GM12878 (cell line): ENCODE results near the gene YWHAG. TPM values are rescaled to one million over a fixed set of nuclear protein-coding genes. Genes with fewer than 3 reads are reported as not detected.
A peak's percentile ranks its signal among the peaks of the same experiment; 100 is the strongest.

Experiments used
- ATAC-seq: fragments of 200-7000 bp; cut with Tn5 transposase; 3 replicates; pipeline ENCODE4 v1.9.1; 2020; ENCODE audit warnings: mild to moderate bottlenecking, moderate library complexity
- BruUV-seq: library from RNA; stranded (reverse); fragments of 400-500 nt; replicated peaks from 2 replicates; lab custom pipeline; 2021; lab: Mats Ljungman, UMichigan
- CTCF ChIA-PET: fragments of 300-600 bp; sonication (Branson Sonifier 250); formaldehyde crosslinking; extraction: SDS; loops from one replicate; lab custom pipeline; 2021; ENCODE audit warnings: inconsistent platforms; lab: Yijun Ruan, JAX
- POLR2A ChIA-PET: fragments of 350-600 bp; formaldehyde crosslinking; extraction: SDS; loops from one replicate; lab custom pipeline; 2021; ENCODE audit warnings: inconsistent platforms; lab: Charles Lee
- RAD21 ChIA-PET: fragments of 300-600 bp; sonication (Branson Sonifier 250); formaldehyde crosslinking; loops from one replicate; lab custom pipeline; 2023; ENCODE audit warnings: antibody characterized with exemption; ENCODE audit not compliant: unreplicated experiment; lab: Charles Lee
- SMC1A ChIA-PET: fragments of 300-600 bp; sonication (Branson Sonifier 250); formaldehyde crosslinking; loops from one replicate; lab custom pipeline; 2023; ENCODE audit not compliant: unreplicated experiment, uncharacterized antibody; lab: Charles Lee
- DNase-seq: peaks from one replicate; pipeline ENCODE4 v3.0.0-alpha.2; 2011; ENCODE audit warnings: low read depth, low spot score
- FAIRE-seq: peaks from 3 replicates; lab custom pipeline; 2011; peaks lifted over from hg19 to GRCh38; lab: Jason Lieb, UNC
- H2AFZ ChIP-seq: 2 replicates; pipeline ENCODE4 v1.6.0; 2011; ENCODE audit warnings: low read depth, low read length, control low read depth; ENCODE audit not compliant: control insufficient read depth
- H3K27ac ChIP-seq: 2 replicates; pipeline ENCODE4 v1.5.1; 2011; ENCODE audit warnings: control low read depth; ENCODE audit not compliant: control insufficient read depth, insufficient read depth
- H3K27me3 ChIP-seq, 2 experiments: replicated peaks in 1 of 2; 2 replicates each; pipeline versions ENCODE4 v1.6.0 to v1.6.1; 2011; ENCODE audit warnings: low read length in 1 of 2; ENCODE audit not compliant: control insufficient read depth in 2 of 2, insufficient read depth in 2 of 2
- H3K36me3 ChIP-seq, 2 experiments: 2 replicates each; pipeline ENCODE4 v1.5.1; 2011; ENCODE audit warnings: low read length in 1 of 2; ENCODE audit not compliant: control insufficient read depth in 2 of 2, insufficient read depth in 2 of 2
- H3K4me1 ChIP-seq: 2 replicates; pipeline ENCODE4 v1.6.1; 2011; ENCODE audit warnings: mild to moderate bottlenecking, low read length, moderate library complexity, mixed read lengths; ENCODE audit not compliant: control insufficient read depth, insufficient read depth
- H3K4me2 ChIP-seq: 2 replicates; pipeline ENCODE4 v1.6.0; 2011; ENCODE audit warnings: control low read depth; ENCODE audit not compliant: control insufficient read depth, insufficient read depth
- H3K4me3 ChIP-seq: fragments of 200-600 bp; sonication (generic); 2 replicates; pipeline ENCODE4 v1.5.1; 2016
- H3K79me2 ChIP-seq: 2 replicates; pipeline ENCODE4 v1.6.0; 2011; ENCODE audit warnings: low read length; ENCODE audit not compliant: control insufficient read depth, insufficient read depth
- H3K9ac ChIP-seq: 2 replicates; pipeline ENCODE4 v1.8.0; 2011; ENCODE audit warnings: low read length, control low read depth, mixed read lengths; ENCODE audit not compliant: control insufficient read depth, insufficient read depth
- H3K9me3 ChIP-seq: replicated peaks from 3 replicates; pipeline ENCODE4 v1.5.1; 2011; ENCODE audit warnings: mild to moderate bottlenecking, low read length; ENCODE audit not compliant: control insufficient read depth, insufficient read depth
- H4K20me1 ChIP-seq: 2 replicates; pipeline ENCODE4 v1.6.0; 2011; ENCODE audit not compliant: control insufficient read depth, insufficient read depth
- ATF7 ChIP-seq: fragments of 450-650 bp; IDR thresholded peaks from 2 replicates; pipeline ENCODE4 v1.6.1; 2016; ENCODE audit warnings: low read depth, mild to moderate bottlenecking
- CEBPB ChIP-seq, 2 experiments: fragments of 150-350 bp in 1 of 2; IDR thresholded peaks; 2 replicates each; pipeline ENCODE4 v1.6.1; 2012 to 2014; ENCODE audit warnings: low read depth in 2 of 2, low read length in 2 of 2, borderline replicate concordance in 1 of 2, inconsistent platforms in 1 of 2
- HDGF ChIP-seq: fragments of 450-650 bp; IDR thresholded peaks from 2 replicates; pipeline ENCODE4 v1.6.1; 2016; ENCODE audit warnings: antibody characterized with exemption
- MEF2A ChIP-seq: IDR thresholded peaks from 2 replicates; pipeline ENCODE4 v1.6.1; 2011; ENCODE audit warnings: low read depth, mild to moderate bottlenecking, low read length, moderate library complexity; ENCODE audit not compliant: insufficient read depth
- MEF2B ChIP-seq: fragments of 450-650 bp; IDR thresholded peaks from 2 replicates; pipeline ENCODE4 v1.6.1; 2018; ENCODE audit warnings: mild to moderate bottlenecking, moderate library complexity; ENCODE audit not compliant: partially characterized antibody, poor library complexity, severe bottlenecking
- PAX5 ChIP-seq: IDR thresholded peaks from 2 replicates; pipeline ENCODE4 v1.6.1; 2011; ENCODE audit warnings: low read depth, low read length, borderline replicate concordance
- POLR2AphosphoS5 ChIP-seq: IDR thresholded peaks from 2 replicates; pipeline ENCODE4 v1.6.1; 2011; ENCODE audit warnings: mild to moderate bottlenecking, low read length, inconsistent platforms
- POU2F2 ChIP-seq: IDR thresholded peaks from 3 replicates; pipeline ENCODE4 v1.6.1; 2011; ENCODE audit warnings: low read depth, mild to moderate bottlenecking, low read length, borderline replicate concordance
- ZNF217 ChIP-seq: fragments of 450-650 bp; IDR thresholded peaks from 2 replicates; pipeline ENCODE4 v1.6.1; 2017; ENCODE audit warnings: antibody characterized with exemption, mild to moderate bottlenecking
- ZNF24 ChIP-seq: fragments of 450-650 bp; IDR thresholded peaks from 2 replicates; pipeline ENCODE4 v1.6.1; 2017; ENCODE audit warnings: antibody characterized with exemption, mild to moderate bottlenecking
- WGBS: methylation state at CpG from one replicate; pipeline ENCODE4 v1.1.6; 2016; ENCODE audit warnings: low lambda C conversion rate; ENCODE audit not compliant: insufficient replicate concordance, insufficient coverage; ENCODE audit errors: missing lambda C conversion rate; 5-methylcytosine and 5-hydroxymethylcytosine counted together
- in situ Hi-C: fragments of 300-500 bp; cut with MboI; formaldehyde crosslinking; loops from 9 replicates; pipeline ENCODE4 v1.14.3; 2018; ENCODE audit warnings: mixed read lengths
- intact Hi-C: fragments of 100-400 bp; cut with micrococcal nuclease; formaldehyde crosslinking; loops from one replicate; pipeline ENCODE4 v1.14.2; 2022; ENCODE audit not compliant: unreplicated experiment
- polyA plus RNA-seq, 11 experiments: library from polyadenylated mRNA; depleted of rRNA in 4 of 11; unstranded in 6 of 11; stranded (reverse) in 5 of 11; fragments of >200 nt; fragmentation: Nextera tagmentation in 4 of 11; fragmentation: Illumina TruSeq in 1 of 11; extraction: Ambion mirVana in 4 of 11; extraction: Trizol in 1 of 11; gene quantifications; 1 replicate in 1 of 11; 2 replicates in 10 of 11; pipeline versions ENCODE4 v1.2.1 to v1.2.3, GENCODE V29; 2011 to 2016; ENCODE audit warnings: inconsistent platforms in 2 of 11, missing spikeins in 2 of 11, low read depth in 1 of 11
- total RNA-seq, 4 experiments: library from RNA; depleted of rRNA in 3 of 4; stranded (reverse); fragments of >200 nt in 3 of 4; fragmentation: Illumina TruSeq in 1 of 4; extraction: Trizol in 1 of 4; gene quantifications; 2 replicates each; pipeline versions ENCODE4 v1.2.1 to v1.2.3, GENCODE V29; 2013 to 2021
- TF ChIP-seq, protein P1 (sequence below): fragments of 450-650 bp; IDR thresholded peaks from 2 replicates; pipeline ENCODE4 v1.6.1; 2016; ENCODE audit warnings: mild to moderate bottlenecking

Gene YWHAG
- total and polyA plus RNA-seq, 10 of the 15 experiments (the other 5 are each of a cell fraction or from before 2014, with no cell fraction given): 20.2 to 157 (median 41.3) TPM

DNA sequence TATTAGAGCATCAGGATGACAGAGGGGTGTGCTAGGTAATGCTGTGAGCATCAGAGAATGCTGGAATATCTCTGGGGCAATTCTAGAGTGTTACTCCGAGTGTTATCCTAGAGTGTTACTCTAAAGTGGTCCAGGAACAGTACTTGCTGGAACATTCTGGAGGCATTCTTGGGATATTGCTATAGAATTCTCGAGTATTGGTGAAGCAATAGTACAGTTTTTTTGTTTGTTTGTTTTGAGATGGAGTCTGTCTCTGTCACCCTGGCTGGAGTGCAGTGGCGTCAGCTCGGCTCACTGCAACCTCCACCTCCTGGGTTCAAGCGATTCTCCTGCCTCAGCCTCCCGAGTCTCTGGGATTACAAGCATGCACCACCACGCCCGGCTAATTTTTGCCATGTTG is 38.1 kb upstream of the YWHAG start:
- FAIRE-seq (peak; percentile 7), ATAC-seq (no peak), DNase-seq (no peak)
- no peaks in the 10 kb centered on the region for H3K36me3 ChIP-seq
- no peak overlapping the region for H3K4me2 ChIP-seq
- RAD21 ChIA-PET: no interaction called here
- H4K20me1 ChIP-seq: no peaks in the 10 kb centered on the region
- no peaks in the 10 kb centered on the region for H3K9me3 ChIP-seq
- intact Hi-C loops (no loop called here), in situ Hi-C loops (no loop called here)
- H3K4me1 ChIP-seq: peaks cover 12% of the 10 kb centered on the region
- CTCF ChIA-PET: no interaction called here
- H3K9ac ChIP-seq: no peak overlapping the region
- WGBS: 55% methylated on average over 8 of the region's 8 CpGs
- no TSS peak for BruUV-seq
- H3K4me3 ChIP-seq: no peak overlapping the region
- POLR2A ChIA-PET: interaction anchor here (1.8 kb wide), 1 partner anchor 39 kb away, joined by 6 read pairs; no protein-coding TSS in a partner anchor
- SMC1A ChIA-PET: interaction anchor here (0.5 kb wide), 1 partner anchor 37 kb away, joined by 3 read pairs; no protein-coding TSS in a partner anchor
- peak overlapping the region; percentile 75 for H2AFZ ChIP-seq
- no peaks in the 10 kb centered on the region; a peak in 1 of 4 replicates for H3K27me3 ChIP-seq
- no peak overlapping the region for H3K27ac ChIP-seq
- no peak for TF ChIP-seq ZNF24
- no peak for TF ChIP-seq MEF2B
- TF ChIP-seq PAX5: no peak
- TF ChIP-seq HDGF: no peak
- no peak for TF ChIP-seq MEF2A
- no peak for TF ChIP-seq POLR2AphosphoS5
- no peak for TF ChIP-seq ATF7
- no peaks in the 10 kb centered on the region for H3K79me2 ChIP-seq

DNA sequence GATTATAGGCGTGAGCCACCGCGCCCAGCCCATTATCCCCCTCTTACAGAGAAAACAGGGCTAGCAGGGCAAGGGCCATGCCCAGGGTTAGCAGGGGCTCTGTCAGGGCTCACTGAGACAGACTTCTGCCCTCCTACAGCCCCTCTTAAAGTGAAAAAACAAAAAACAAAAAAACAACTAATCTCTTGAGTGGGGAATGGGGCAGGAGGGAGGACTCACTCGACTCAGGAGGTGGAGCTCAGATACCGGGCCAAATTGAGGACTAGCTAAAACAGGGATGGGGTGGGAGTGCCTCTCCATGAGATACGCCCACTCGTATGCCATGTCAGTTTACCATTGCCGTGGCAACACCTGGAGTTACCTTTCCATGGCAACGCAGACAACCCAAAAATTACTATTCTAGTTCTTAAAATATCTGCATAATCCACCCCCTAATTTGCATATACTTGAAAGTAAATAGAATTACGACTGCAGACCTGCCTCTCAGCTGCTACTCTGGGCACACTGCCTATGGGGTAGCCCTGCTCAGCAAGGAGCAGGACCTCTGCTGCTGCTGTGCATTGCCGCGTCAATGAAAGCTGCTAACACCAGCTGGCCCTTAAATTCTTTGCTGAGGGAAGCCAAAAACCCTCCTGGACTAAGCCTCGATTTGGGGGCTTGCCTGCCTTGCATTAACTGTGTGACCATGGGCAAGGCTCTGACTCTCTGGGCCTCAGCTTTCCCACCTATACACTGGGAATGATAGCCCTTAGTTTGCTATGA is 37.4 kb upstream of the YWHAG start:
- ChIA-PET CTCF (no interaction called here), RAD21 (no interaction called here), POLR2A (interaction anchor here (0.5 to 1.8 kb wide), 2 partner anchors 11 to 38 kb away, joined by 5 to 6 read pairs; no protein-coding TSS in a partner anchor), SMC1A (no interaction called here)
- Histone ChIP-seq H3K79me2 (no peaks in the 10 kb centered on the region), H3K4me3 (no peak overlapping the region), H3K4me2 (no peak overlapping the region), H3K36me3 (no peaks in the 10 kb centered on the region), H4K20me1 (no peaks in the 10 kb centered on the region), H2AFZ (no peak overlapping the region), H3K27ac (no peak overlapping the region), H3K4me1 (peaks cover 12% of the 10 kb centered on the region), H3K9me3 (no peaks in the 10 kb centered on the region), H3K9ac (no peak overlapping the region), H3K27me3 (no peaks in the 10 kb centered on the region; a peak in 1 of 4 replicates)
- TF ChIP-seq ZNF217 (no peak), CEBPB (IDR thresholded peaks at IDR 0.05; ENCODE audit: borderline replicate concordance in 1 of 2, low read depth in 2 of 2, low read length in 2 of 2) (no peak), POU2F2 (0 out of 3 replicates have a peak, but pooled peaks have one; percentile 16)
- TF ChIP-seq, protein P1, sequence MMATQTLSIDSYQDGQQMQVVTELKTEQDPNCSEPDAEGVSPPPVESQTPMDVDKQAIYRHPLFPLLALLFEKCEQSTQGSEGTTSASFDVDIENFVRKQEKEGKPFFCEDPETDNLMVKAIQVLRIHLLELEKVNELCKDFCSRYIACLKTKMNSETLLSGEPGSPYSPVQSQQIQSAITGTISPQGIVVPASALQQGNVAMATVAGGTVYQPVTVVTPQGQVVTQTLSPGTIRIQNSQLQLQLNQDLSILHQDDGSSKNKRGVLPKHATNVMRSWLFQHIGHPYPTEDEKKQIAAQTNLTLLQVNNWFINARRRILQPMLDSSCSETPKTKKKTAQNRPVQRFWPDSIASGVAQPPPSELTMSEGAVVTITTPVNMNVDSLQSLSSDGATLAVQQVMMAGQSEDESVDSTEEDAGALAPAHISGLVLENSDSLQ: peak; percentile 50
- intact Hi-C loops: no loop called here
- no peak for FAIRE-seq
- WGBS: 61% methylated on average over 13 of the region's 13 CpGs
- DNase-seq: no peak
- no peak for ATAC-seq
- no TSS peak for BruUV-seq
- in situ Hi-C loops: no loop called here
